HG02938 (cell line): ENCODE measurements around the gene LARGE1.
"Not testable (repeated sequence)": the region's sequence is repeated elsewhere in the genome, so short reads cannot be mapped to it uniquely, and the experiment has no call there.

Experiments
- ATAC-seq: cut with Tn5 transposase; IDR thresholded peaks from one replicate; pipeline ENCODE4 v1.9.1; 2021; ENCODE audit warnings: mild to moderate bottlenecking, moderate library complexity; ENCODE audit not compliant: unreplicated experiment

Gene LARGE1

DNA sequence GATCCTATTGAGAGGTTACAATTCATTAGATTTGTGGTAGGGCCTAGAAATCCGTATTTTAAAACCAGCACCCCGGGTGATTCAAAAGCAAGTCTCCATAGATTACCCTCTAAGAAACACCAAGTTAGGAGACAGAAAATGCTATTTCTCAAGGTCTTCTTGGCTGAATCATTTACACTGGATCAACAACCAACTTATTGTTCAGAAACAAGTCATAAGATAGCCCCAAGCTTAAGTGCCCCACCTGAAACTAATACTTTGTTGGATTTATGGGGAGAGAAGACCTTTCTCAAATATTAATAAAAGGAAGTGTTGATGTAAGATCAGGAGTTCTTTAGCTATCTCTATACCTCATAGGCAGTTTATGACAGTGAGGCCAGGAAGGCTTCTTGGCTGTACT is 345.2 kb downstream of the LARGE1 start:
- ATAC-seq = no peak

DNA sequence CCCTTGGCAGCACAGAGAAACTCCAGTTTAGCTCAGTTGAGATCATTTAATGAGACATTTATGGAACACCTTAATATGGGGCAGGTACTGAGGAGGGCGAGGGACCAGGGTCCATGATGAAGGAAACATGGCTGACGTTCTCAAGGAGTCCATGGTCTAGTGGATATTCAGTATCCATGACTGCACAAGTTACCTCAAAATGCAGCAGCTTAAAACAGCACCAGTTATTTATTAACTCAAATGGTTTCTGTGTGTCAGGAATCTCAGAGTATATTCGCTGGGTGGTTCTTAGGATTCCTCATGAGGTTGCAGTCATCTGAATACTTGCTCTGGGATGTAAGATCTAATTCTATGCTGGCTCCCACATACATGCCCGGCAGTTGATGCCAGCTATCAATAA is 346.8 kb downstream of the LARGE1 start:
- ATAC-seq = no peak

DNA sequence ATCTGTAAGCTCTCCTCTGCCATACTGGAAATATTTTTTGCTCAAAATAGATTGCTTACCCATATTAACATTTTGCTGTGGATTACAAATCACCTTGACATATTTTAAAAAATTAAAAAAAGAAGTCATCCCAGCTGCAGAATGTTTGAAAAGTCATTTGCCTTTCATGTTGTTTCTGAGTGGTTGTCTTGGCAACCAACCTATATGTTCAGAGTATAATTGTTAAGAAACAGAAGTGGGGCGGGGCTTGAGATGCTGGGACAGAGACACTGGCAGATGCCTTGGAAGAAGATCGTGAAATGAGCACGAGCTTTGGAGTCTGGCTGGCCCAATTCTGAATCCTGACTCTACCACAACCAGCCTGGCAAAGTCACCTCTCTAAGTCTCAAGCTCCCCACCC is 348.2 kb downstream of the LARGE1 start:
- no peak for ATAC-seq

DNA sequence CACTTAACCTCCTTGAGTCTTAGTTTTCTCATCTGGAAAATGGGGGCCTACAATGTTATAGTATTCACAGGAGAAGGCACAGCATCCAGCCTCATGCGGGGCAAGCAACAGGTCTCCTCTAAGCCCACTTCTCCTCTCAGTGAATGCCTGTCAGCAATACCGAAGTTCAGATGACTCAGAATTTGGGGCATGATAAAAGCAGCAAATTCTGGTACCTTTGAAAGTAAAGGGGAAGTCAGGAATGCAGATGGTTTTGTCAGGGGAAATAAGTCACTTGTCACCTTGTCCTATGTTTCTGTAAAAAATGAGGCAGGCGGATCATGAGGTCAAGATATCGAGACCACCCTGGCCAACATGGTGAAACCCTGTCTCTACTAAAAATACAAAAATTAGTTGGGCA is 350.2 kb downstream of the LARGE1 start:
- no peak for ATAC-seq

DNA sequence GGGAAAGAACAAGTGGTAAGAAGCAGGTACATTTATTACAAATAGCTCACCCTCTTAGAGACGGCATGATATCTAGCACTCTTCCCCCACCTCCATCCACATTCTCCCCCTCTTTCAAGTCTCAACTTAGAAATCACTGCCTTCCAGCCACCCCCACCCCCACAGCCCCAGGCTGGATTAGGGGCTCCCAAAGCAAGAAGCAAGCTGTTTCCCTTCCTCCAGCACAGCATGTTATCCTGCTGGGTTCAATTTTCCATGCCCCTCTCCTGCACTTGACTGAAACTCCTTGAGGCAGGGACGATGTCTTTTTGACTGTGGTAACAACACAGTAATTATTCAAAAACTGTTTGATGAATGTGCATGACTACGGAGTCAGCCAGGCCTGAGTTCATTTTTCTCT is 350.7 kb downstream of the LARGE1 start:
- ATAC-seq = no peak

DNA sequence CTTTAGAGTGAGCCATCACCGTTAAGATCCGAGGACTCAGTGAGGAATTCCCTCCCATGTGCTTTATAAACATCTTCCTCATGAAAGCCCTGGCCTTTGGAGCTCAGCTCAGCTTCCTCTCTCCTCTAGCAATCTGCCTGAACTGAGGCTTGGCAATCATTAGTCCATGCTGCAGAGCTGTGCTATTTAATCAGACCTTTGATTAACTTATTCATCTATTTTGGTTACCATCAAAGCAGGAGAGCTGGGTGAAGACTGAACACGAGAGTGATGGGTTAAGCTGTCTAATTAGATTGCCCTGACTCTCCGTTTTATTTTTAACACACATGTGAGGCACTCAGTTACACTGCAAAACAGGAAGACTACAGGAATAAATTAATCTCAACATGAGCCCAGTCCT is 351.3 kb downstream of the LARGE1 start:
- ATAC-seq = no peak

DNA sequence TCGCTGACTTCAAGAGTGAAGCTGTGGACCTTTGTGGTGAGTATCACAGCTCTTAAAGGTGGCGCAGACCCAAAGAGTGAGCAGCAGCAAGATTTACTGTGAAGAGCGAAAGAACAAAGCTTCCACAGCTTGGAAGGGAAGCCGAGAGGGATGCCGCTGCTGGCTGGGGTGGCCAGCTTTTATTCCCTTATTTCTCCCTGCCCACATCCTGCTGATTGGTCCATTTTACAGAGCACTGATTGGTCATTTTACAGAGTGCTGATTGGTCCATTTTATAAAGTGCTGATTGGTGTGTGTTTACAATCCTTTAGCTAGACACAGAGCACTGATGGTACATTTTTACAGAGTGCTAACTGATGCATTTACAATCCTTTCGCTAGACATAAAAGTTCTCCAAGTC is 353.8 kb downstream of the LARGE1 start:
- ATAC-seq = not testable (repeated sequence)

DNA sequence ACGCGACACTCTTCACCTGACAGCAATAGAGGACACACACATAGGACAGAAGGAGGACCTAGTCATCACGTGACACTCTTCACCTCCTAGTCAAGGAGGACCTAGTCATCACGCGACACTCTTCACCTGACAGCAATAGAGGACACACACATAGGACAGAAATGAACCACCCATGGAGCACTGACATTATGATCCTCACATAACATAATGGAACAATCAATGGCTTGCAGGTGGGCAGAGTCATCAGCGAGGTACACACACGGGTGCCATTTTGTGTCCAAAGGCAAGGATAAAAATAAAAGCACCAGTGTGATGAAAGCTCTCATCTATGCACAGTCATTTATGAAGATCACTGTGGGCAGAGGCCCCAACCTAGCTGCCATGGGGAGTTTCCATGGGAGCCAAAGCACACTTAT is 354.7 kb downstream of the LARGE1 start:
- no peak for ATAC-seq

DNA sequence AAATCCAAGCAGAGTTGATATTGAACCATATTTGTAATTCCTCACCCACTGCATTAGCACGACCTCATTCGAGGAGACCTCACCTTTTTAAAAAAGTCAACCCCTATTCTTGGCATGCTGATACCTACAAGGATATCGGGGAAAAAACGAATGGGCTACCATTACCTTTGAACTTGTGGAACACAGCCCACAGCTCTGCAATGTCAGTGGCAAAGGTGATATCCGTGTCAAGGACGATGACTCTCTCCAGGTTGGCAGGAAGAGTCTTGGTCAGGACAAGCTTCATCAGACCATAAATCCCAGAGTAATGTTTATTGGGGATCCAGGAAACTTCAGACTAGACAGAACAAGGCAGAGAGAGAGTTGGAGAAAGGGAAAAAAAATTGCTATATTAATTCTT is 355.6 kb downstream of the LARGE1 start:
- ATAC-seq = no peak

DNA sequence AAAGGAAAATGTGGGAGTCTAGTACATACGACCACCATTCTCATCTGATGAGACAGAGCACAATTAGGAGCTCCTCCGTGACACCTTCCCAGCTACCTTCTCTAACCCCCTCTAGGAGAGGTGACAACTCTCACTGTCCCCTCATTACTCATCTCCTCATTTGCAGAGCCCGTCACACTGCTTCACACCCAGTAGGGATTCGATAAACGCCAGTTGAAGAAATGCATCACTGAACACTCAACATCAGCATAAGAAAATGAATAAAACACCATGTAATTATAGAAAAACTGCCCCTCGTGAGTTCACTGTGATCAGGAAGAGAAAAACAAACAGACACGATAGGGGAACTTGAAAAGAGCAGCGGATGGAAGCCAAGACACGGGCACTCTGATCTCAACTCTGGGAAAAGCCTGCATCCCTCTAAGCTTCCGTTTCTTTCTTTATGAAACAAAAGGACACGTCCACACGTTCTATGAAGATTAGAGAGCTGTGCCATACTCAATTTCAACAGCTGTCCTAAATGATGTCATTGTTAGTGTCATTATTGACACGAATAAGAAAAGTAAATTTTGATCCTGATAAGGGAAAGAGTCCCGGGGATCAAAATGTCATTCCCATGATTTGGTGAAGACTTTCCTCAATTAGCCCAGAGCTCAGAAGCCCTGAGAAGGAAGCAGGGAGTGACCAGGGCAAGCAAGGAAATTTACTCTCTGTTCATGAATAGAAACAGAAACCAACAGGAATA is 356.9 kb downstream of the LARGE1 start:
- no peak for ATAC-seq

DNA sequence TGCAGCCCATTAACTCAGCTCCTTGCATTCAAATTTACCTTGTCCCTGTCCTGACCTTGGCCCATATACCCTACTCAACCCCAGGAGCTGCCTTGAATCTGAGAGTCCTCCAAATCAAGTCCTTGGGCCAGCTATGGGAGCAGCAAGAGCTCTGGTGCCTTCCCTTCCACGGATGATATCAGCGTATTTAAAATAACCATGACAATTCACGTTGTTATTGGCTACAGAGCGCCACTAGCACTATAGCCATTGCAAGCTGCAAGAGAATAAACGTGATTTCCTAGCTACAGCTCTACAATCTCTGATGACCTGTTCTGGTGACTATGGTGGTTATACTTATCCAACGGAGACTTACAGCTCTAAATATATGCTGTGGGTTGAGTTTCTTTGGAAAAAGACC is 357.8 kb downstream of the LARGE1 start:
- no peak for ATAC-seq

DNA sequence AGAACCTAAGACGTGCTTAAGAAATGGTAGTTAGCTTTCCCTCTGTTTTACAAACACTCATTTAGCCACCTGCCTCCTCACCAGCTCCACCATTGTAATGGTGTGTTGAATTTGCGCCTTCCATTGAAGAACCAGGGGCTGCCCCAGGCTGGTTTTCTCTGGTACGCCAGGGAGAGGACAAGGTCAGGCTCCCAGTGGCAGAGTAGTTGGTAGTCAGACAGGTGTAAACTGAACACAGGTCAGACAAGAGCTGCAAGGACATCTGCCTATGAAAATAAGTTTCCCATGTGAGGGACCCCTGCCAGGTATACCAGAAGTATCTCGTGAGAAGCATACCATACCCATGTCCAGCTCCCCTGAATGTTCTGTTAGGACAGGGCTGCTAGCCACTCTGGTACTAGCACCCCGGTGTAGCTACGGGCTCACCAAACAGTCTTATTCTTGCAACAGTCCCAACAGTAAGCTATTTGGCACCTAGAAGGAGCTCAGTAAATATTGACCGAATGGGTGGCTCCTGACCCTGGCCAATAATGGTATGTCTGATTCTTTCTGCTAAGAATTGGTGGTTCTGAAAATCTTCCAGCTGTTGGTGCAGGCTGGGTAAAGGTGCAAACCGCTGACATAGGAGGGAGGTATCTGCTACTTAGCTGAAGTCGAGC is 359.0 kb downstream of the LARGE1 start:
- ATAC-seq = no peak

DNA sequence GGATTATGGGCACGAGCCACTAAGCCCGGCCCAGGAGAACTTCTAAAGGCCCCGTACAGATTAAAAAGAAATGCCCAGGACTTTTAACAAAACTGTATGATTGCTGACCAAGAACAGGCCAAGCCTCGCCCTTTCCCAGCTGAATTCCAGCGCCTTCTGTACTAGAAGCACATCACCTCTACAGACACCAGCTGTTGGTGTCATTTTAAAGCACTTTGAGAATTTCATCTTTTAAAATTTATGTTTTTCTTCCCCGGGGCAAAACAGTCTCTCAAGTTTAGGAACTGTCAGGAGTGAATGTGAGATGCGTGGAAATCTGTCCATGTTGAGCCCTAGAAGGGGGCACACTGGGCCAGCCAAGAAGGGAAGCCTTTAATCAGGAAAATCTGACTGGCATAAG is 362.4 kb downstream of the LARGE1 start:
- no peak for ATAC-seq

DNA sequence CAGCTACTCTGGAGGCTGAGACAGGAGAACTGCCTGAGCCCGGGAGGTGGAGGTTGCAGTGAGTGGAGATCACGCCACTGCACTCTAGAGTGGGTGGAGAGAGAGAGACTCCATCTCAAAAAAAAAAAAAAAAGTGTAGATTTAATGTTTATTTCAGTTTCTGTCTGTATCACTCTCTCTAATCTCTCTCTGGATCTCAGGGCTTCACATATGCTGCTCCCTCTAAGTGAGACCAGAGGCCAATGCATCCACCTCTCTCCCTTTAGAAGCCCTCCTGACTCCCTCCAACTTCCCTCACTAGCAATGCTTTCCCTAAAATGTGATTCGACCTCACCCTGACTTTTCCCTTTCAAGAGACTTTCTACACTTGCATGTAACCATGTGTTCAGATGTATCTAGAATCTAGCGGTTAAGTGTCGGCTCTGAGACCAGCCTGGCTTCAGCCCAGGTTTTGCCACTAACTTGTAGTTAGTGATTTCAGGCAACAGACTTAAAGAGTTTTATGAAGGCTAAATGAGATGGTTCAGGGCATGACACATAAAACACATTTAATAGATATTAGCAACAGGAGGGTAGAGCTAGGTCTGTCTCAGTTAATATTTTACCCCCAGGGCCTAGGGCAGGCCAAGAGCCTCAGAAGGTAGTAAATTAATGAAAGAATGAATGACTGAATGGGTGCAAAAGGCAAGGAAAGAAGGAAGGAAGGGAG is 364.3 kb downstream of the LARGE1 start:
- ATAC-seq = no peak

DNA sequence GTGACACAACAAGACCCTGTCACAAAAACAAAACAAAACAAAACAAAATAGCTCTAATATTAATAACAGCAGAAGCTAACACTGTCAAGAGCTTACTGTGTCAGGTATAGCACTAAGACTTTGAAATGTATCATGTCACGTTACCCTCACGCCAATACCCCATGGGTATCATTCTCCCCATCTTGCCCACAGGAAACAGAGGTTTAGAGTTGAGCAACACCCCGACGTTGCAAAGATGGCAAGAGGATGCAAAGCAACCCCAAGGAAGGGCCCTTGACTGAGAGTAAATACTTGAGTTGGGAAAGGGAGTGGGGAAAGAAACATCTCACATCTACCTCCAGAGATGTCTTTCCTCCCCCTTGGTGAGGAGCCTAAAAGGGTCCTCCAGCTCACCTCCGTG is 366.8 kb downstream of the LARGE1 start:
- no peak for ATAC-seq

DNA sequence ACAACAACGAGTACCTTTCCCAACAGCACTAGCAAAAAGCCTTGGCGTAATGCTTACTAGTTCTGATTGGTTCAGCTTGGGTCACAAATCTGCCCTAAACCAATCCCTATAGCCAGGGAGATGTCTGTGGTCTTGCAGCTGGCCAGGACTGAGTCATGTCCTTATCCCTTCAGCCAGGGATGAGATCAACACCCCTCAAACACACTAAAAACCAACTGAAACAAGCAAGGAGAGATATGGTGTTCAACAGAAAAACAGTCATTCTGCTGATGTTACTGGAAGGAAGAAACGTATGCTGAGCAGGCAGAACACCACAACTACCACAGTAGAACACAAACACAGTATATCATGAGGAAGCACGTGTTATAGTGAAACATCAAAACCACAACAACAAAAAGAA is 375.6 kb downstream of the LARGE1 start:
- no peak for ATAC-seq

DNA sequence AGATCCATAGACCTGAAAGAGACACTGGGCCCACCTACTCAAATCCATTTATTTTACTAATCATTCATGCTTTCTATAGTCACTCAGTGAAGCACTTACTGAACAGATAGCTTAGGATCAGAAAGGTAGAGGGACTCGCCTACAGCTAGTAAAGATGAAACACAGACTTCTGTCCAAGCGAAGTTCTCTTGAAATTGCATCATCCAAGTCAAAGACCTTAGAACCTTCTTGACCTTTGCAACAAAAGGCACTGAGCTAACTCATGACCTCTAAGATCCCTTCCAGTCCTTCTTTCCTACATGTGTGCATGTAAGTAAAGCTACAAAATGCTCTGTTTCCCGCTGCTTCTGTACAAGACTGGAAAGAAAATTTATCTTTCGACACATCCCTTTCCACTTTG is 377.6 kb downstream of the LARGE1 start:
- ATAC-seq = no peak

DNA sequence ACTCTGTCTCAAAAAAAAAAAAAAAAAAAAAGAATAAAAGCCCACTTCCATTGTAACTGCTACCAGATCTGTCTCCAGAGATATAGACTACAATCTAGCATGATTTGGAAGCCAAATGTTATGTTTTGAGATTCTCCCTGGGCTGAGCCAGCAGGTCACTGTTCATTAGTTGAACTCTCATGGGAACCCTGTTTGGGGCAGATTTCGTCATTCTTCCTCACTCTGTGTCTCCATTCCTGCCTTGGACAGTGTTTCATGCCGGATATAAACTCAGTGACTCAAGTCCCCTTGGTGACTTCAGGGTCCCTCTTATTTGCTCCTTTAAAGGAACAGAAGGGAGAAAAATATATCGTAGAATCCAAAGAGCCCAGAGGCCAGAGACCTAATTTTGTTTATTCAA is 378.1 kb downstream of the LARGE1 start:
- no peak for ATAC-seq

DNA sequence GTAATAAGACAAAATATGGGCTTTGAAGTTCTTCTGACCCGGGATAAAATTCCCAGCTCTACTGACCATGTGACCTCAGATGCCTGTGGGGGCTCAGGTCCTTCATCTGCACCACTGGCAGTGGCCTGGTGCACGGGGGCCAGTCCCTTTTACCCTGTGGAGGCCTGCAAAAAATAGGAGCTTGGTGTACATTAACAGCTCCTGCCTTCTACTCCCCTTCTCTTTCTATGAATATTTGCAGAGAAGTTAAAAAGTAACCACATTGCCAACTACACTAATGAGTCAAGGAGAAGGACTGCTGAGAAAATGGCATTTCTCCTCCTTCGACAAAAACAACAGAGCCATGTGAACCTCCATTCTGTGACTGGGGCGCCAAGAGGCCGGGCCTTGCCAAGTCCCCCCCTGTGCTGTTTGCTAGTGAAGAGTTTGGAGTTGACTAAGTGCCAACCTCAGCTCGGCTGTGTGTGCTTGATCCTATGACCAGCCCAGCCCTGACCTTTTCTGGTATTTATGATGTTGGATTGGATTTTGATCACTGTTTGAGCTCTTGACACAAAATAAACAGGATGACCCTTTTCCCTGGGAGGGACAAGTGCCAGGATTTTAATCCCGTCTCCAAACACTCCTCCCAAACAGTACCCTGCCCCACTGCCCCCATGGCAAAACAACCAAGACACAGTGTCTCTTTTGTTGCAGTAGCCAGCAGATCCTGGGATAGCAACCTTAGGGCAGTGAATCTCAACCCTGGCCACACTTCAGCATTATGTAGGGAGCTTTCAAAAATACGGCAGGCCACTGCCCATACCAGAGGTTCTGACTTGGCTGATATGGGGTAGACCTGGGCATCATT is 380.1 kb downstream of the LARGE1 start:
- ATAC-seq = no peak

DNA sequence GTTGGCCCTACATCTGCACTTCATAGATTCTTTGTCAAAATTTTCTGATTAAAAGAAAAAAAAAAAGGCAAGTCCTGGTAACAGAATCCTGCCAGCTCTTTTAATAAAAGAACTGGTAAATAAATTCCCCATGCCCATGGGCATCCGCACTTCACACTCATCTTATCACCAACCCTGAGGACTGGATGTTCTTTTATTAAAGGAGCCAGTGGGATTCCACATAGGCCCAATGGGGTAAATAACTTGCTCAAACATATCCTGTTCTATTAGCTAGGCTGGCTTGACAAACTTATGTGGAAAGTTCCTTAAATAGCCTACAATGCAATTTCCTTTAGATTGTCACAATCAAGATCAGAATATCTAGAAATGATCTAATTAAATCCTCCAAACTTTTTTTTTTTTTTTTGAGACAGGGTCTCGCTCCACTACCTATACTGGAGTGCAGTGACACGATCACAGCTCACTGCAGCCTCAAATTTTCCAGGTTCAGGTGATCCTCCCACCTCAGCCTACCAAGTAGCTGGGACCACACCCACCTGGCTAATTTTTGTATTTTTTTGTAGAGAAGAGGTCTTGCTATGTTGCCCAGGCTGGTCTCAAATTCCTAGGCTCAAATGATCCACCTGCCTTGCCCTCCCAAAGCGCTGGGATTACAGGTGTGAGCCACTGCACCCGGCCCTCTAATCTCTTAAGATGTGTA is 380.9 kb downstream of the LARGE1 start:
- no peak for ATAC-seq
